Right cardiac atrium (tissue), 5 donors: ENCODE measurements around the gene MYOZ2. TPM values are rescaled to one million over a fixed set of nuclear protein-coding genes. Genes with fewer than 3 reads are reported as not detected.
A peak's percentile ranks its signal among the peaks of the same experiment; 100 is the strongest.
"Not testable (repeated sequence)": the region's sequence is repeated elsewhere in the genome, so short reads cannot be mapped to it uniquely, and the experiment has no call there.

ENCODE experiments used
- ATAC-seq, 2 donors: fragments of 200-7000 bp; cut with Tn5 transposase; one replicate each; pipeline versions ENCODE4 v1.8.0 to v1.9.1; 2020; ENCODE audit warnings: moderate library complexity in 2 of 2, mild to moderate bottlenecking in 1 of 2
- DNase-seq, 3 donors: peaks; one replicate each; pipeline ENCODE4 v3.0.0-alpha.2; 2020
- H3K27ac ChIP-seq: one replicate; pipeline ENCODE4 v1.5.1; 2013; ENCODE audit warnings: mild to moderate bottlenecking, low read length, control low read depth, moderate library complexity
- H3K27me3 ChIP-seq: one replicate; pipeline ENCODE4 v1.6.1; 2013; ENCODE audit not compliant: control insufficient read depth, insufficient read depth
- H3K4me1 ChIP-seq: one replicate; pipeline ENCODE4 v1.6.1; 2013; ENCODE audit warnings: low read length; ENCODE audit not compliant: control insufficient read depth, insufficient read depth
- H3K4me3 ChIP-seq: one replicate; pipeline ENCODE4 v1.5.1; 2013; ENCODE audit warnings: low read length, control low read depth
- H3K9me3 ChIP-seq: one replicate; pipeline ENCODE4 v1.6.1; 2013; ENCODE audit warnings: low read length; ENCODE audit not compliant: control insufficient read depth
- WGBS: extraction: QIAGEN DNeasy Blood & Tissue Kit; methylation state at CpG from one replicate; pipeline ENCODE4 v1.1.7; 2013; 5-methylcytosine and 5-hydroxymethylcytosine counted together
- intact Hi-C, 4 donors: fragments of 100-400 bp; cut with DNase I; formaldehyde crosslinking; loops; one replicate each; pipeline versions ENCODE4 v1.11.0 to v1.14.0; 2022 to 2023
- polyA plus RNA-seq: library from polyadenylated mRNA; stranded (reverse); fragments of 200-250 nt; gene quantifications from one replicate; pipeline ENCODE4 v1.2.3, GENCODE V29; 2013
- total RNA-seq, 4 donors: library from RNA; stranded (reverse); fragmentation: NEBNext Ultra II Directional; extraction: Animal tissue kit (Norgen Biotek cat#: 25700); gene quantifications; one replicate each; pipeline ENCODE4 v1.2.1, GENCODE V29; 2021
- donor health status: healthy with polysubstance abuse.
- donor health status: DM: no; HTN: yes; CAD: no.
- donor health status: DM: no; HTN: no; CAD: no.
- donor health status: DM: no; HTN: yes; CAD: no; lungs with severe emphysema.
- donor health status: DM: yes; HTN: yes; CAD: no.

Gene MYOZ2
- total and polyA plus RNA-seq, 5 donors = 506 to 709 (median 623) TPM

DNA sequence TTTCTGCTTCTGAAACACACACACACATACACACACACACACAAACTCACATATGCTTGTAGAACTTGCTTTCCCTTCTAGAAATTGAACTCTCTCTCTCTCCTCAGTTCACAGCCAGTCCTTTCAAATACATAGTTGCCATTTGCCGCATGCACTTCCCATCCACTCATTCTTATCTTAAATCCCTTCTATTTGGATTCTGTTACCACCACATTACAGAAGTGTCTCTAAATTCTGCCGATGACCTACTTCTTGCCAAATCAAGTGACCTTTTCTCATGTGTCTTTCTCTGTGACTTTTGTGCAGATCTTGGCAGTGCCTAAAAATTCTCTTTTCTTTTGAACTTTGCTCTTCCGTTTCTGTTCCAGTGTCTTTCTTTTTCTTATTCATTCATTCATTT, 7.5 kb upstream of the MYOZ2 start:
- H3K4me1 ChIP-seq = peaks cover 9% of the 10 kb centered on the region

DNA sequence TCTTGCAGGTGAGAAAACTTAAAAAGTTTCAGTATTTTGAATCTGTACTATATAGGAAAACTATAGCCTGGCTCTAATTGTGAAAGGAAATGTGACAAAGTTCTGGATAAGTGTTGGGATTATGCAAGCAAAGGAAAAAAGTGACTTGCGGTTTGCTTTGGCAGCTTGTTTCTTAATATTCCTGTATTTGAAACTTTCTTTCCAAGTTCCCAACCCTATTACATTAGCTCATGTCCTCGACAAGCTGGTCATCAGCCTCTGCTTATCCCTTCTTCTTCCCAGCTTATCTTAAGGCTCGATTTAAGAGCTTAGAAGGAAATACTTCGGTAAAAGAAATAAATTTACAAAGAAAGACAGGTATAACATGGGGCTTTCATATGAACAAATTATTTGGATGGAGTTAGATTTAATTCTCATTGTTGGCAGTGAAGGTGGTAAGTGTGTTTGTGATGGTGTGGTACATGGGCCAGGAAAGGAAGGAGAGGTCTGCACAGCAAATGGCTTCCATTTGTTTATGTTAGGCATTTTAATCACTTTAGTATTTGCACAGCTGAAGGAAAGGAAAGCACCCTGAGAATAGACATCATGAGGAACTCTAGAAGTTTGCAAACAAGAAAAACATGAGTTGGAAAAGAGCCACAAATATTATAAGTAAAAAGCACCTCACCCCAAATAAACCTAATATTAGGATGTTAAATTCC, 5.1 kb upstream of the MYOZ2 start:
- Histone ChIP-seq H3K4me1 (peaks cover 9% of the 10 kb centered on the region), H3K27me3 (no peaks in the 10 kb centered on the region), H3K9me3 (no peaks in the 10 kb centered on the region), H3K27ac (peak overlapping the region; percentile 64), H3K4me3 (no peak overlapping the region)
- WGBS = 46% methylated on average over 4 of the region's 4 CpGs
- peak; percentile 67 to 80 for ATAC-seq
- no peak for DNase-seq
- intact Hi-C loops = loop anchor here in 1 of 4 donors (10.0 kb wide), 1 partner anchor 86 kb away; no protein-coding TSS in a partner anchor

More for the DNA sequence above, 7.5 kb upstream of the MYOZ2 start:
- Histone ChIP-seq H3K9me3 (no peaks in the 10 kb centered on the region), H3K27ac (no peak overlapping the region), H3K4me3 (peak overlapping the region; percentile 27), H3K27me3 (no peaks in the 10 kb centered on the region)
- peak; percentile 70 to 72 for ATAC-seq
- no peak for DNase-seq
- WGBS = 48% methylated on average over 3 of the region's 3 CpGs
- intact Hi-C loops = no loop called here

DNA sequence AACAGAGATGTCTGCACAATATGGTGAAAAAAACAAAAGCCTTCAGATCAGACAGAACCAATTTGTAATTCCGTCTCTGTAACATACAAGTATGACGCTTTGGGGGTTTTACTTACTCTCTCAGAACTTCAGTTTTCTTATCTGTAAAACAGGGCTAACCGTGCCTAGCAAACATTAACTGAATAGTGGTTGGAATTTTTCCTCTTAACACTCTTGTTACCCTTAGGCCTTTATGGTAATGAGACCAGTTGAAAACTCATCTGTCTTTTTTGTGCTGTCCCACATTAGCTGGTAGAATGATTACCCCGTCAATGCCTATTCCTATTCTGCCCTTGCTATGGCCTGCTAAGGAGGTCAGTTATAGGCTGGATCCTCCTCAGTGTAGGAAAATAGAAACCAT, 4.5 kb upstream of the MYOZ2 start:
- H3K4me1 ChIP-seq = peaks cover 9% of the 10 kb centered on the region
- WGBS = 55% methylated on average over 4 of the region's 4 CpGs
- no peak for DNase-seq
- no peaks in the 10 kb centered on the region for H3K9me3 ChIP-seq
- H3K27me3 ChIP-seq = no peaks in the 10 kb centered on the region
- ATAC-seq = no peak
- H3K27ac ChIP-seq = peak overlapping the region; percentile 68
- no peak overlapping the region for H3K4me3 ChIP-seq
- intact Hi-C loops = loop anchor here in 1 of 4 donors (10.0 kb wide), 1 partner anchor 86 kb away; no protein-coding TSS in a partner anchor

DNA sequence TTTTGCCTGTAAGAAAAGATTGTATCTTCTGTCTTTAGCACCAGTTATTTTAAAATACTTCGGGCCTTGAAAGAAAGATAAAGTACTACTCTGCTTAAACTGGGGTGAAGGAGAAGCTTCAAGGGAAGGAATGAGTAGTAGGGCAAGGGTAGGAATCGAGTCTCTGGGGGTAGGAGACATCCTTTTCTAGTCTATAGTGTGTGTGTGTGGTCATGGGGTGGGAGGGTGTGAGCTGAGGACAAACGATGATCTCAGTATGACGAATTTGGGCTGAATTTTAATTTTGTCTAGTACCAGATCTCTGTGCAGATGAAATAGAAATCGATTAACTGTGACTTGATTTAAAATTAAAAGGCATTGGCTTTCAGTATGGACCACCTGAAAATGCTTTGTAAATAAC, 3.3 kb upstream of the MYOZ2 start:
- Histone ChIP-seq H3K27me3 (no peaks in the 10 kb centered on the region), H3K4me1 (peaks cover 9% of the 10 kb centered on the region), H3K27ac (peak overlapping the region; percentile 6), H3K9me3 (no peaks in the 10 kb centered on the region), H3K4me3 (no peak overlapping the region)
- DNase-seq = peak in 1 of 3 donors; percentile 16
- intact Hi-C loops = loop anchor here in 1 of 4 donors (10.0 kb wide), 1 partner anchor 88 kb away; no protein-coding TSS in a partner anchor
- WGBS = 59% methylated on average over 5 of the region's 5 CpGs
- ATAC-seq = peak; percentile 20 to 28

DNA sequence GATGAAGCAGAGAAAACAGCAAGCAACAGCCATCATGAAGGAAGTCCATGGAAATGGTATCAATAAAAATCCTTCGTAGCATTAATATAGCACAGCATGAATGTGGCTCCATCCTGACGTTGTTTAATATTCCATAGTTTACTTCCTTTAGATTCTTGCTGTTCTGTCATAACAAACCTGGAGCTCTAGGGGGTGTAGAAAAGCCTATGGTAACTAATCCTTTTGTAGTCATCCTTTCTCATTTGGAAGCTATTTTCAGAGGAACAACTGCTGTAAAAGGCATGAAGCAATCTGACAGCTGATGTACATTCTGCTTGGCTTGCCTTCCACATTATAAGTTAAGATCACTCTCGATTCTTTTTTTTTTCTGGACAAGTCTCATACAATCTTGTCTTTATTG, 914 bp downstream of the MYOZ2 start:
- WGBS = 43% methylated on average over 3 of the region's 3 CpGs
- peak; percentile 19 to 45 for ATAC-seq
- no peak overlapping the region for H3K27ac ChIP-seq
- peak overlapping the region; percentile 70 for H3K4me3 ChIP-seq
- no peak for DNase-seq
- no peaks in the 10 kb centered on the region for H3K9me3 ChIP-seq
- peaks cover 4% of the 10 kb centered on the region for H3K4me1 ChIP-seq
- intact Hi-C loops = loop anchor here in 1 of 4 donors (10.0 kb wide), 1 partner anchor 92 kb away; no protein-coding TSS in a partner anchor
- H3K27me3 ChIP-seq = no peaks in the 10 kb centered on the region

DNA sequence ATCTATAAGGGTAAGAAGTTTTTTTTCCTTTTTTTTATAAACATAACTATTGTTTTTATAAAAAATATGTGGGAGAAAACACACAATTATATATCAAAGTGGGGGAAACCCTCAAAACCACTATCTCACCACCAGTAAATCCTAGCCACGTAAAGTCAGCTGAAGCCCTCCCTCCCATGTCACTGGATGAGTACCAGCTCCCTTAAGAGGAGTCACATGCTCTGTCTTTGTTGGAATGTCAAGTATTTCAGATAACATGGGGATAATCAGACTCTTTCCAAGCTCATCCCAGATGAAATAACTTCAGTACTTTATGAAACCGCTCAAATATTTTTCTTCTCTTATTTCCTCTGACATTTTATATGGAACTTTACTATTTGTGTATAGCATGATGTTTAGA, 2.4 kb downstream of the MYOZ2 start:
- DNase-seq (peak in 1 of 3 donors; percentile 46), ATAC-seq (peak; percentile 74 to 76)
- Histone ChIP-seq H3K9me3 (no peaks in the 10 kb centered on the region), H3K27ac (no peak overlapping the region), H3K4me3 (peak overlapping the region; percentile 59), H3K4me1 (peaks cover 2% of the 10 kb centered on the region), H3K27me3 (no peaks in the 10 kb centered on the region)
- intact Hi-C loops = loop anchor here in 1 of 4 donors (10.0 kb wide), 1 partner anchor 93 kb away; no protein-coding TSS in a partner anchor
- 23% methylated on average over 2 of the region's 2 CpGs for WGBS

DNA sequence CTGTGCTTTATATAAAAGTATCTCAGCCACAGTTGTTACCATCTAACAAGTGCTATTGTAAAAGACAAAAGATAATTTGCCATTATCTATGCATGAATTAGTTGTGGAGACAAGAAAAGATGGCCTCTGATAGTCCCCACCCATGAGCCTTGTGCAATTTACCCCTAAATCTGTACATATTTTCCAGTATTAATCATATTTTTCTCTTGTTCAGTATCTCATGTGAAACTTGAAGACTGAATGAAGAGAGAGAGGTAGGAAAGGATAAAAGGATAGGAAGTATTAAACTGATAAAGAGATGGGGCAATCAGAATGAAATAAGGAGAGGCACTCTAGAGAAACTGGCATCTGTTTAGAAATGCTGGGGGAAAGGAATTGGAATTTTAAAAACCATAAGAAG, 3.7 kb downstream of the MYOZ2 start:
- DNase-seq (no peak), ATAC-seq (no peak)
- H3K9me3 ChIP-seq = no peaks in the 10 kb centered on the region
- peaks cover 2% of the 10 kb centered on the region for H3K4me1 ChIP-seq
- no peaks in the 10 kb centered on the region for H3K27me3 ChIP-seq
- peak overlapping the region; percentile 59 for H3K4me3 ChIP-seq
- no peak overlapping the region for H3K27ac ChIP-seq
- intact Hi-C loops = loop anchor here in 1 of 4 donors (10.0 kb wide), 1 partner anchor 95 kb away; no protein-coding TSS in a partner anchor

DNA sequence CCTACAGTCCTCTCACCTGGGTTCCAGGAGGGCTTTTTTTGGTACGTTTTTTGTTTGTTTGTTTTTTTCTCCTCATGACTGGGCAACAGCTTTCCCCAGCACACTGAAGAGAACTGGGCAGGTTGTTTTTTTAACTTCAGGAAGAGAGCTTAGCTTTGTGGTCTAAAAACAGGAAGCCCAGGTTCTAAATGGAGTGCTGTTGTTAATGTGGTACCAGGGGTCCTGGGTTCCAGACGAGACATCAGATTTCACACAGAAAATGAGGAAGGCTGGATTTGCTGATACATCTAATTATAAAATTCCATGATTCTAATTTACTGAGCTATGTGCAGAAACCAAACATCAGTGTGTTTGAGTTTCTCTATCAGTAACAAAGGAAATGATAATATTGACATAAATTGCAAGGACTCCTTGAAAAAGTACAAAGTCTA, 4.2 kb downstream of the MYOZ2 start:
- 25% methylated on average over 2 of the region's 2 CpGs for WGBS
- Histone ChIP-seq H3K27me3 (no peaks in the 10 kb centered on the region), H3K4me3 (peak overlapping the region; percentile 59), H3K27ac (peak overlapping the region; percentile 23), H3K9me3 (no peaks in the 10 kb centered on the region), H3K4me1 (peaks cover 2% of the 10 kb centered on the region)
- intact Hi-C loops = loop anchor here in 3 of 4 donors (5.0 to 10.0 kb wide), 2 partner anchors 95 to 98 kb away; no protein-coding TSS in a partner anchor
- ATAC-seq (peak in 1 of 2 donors; percentile 4), DNase-seq (no peak)

DNA sequence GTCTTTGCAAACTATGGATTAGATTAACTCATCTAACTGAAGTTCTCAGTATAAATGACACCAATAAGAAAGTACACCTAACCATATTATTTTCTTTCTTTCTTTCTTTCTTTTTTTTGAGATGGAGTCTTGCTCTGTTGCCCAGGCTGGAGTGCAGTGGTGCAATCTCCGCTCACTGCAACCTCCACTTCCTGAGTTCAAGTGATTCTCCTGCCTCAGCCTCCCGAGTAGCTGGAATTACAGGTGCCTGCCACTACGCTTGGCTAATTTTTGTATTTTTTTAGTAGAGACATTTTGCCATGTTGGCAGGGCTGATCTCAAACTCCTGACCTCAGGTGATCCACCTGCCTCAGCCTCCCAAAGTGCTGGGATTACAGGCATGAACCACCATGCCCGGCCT, 5.7 kb downstream of the MYOZ2 start:
- H3K9me3 ChIP-seq, H3K27ac ChIP-seq, H3K27me3 ChIP-seq, DNase-seq, ATAC-seq, H3K4me1 ChIP-seq: not testable (repeated sequence)
- intact Hi-C loops = loop anchor here in 2 of 4 donors (5.0 to 10.0 kb wide), 2 partner anchors 96 to 99 kb away; no protein-coding TSS in a partner anchor
- WGBS = 90% methylated on average over 4 of the region's 4 CpGs
- H3K4me3 ChIP-seq = peak overlapping the region; percentile 25

DNA sequence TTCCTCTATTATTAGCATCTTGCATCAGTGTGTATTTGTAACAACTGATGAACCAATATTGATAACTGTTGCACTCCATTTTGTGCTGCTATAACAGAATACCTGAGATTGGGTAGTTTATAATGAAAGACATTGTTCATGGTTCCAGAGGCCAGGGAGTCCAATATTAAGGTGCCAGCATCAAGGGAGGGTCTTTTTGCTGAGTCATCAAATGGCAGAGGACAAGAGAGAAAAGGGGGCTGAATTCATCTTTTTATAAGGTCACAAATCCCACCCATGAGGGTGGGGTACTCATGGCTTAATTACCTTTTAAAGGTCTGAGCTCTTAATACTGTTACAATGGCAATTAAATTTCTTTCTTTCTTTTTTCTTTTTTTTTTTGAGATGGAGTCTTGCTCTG, 7.2 kb downstream of the MYOZ2 start:
- ATAC-seq = no peak
- intact Hi-C loops = loop anchor here in 2 of 4 donors (5.0 to 10.0 kb wide), 2 partner anchors 98 to 101 kb away; no protein-coding TSS in a partner anchor

DNA sequence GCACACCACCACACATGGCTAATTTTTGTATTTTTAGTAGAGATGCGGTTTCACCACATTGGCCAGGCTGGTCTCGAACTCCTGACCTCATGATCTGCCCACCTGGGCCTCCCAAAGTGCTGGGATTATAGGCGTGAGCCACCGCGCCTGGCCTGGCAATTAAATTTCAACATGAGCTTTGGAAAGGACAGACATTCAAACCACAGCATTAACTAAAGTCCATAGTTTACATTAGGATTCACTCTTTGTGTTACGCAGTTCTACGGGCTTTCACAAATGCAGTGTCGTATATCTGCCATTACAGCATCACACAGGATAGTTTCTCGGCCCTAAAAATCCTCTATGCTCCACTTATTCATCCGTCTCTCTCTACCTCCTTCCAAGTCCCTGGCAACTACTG, 7.7 kb downstream of the MYOZ2 start:
- not testable (repeated sequence) for H3K4me1 ChIP-seq, ATAC-seq, H3K27me3 ChIP-seq, DNase-seq, H3K27ac ChIP-seq, H3K9me3 ChIP-seq
- peak overlapping the region; percentile 18 for H3K4me3 ChIP-seq
- 86% methylated on average over 10 of the region's 10 CpGs for whole genome bisulfite sequencing
- intact Hi-C loops = loop anchor here in 2 of 4 donors (5.0 to 10.0 kb wide), 2 partner anchors 99 to 101 kb away; no protein-coding TSS in a partner anchor

More for the DNA sequence above, 7.2 kb downstream of the MYOZ2 start:
- no peaks in the 10 kb centered on the region for H3K9me3 ChIP-seq
- H3K4me3 ChIP-seq = peak overlapping the region; percentile 3
- H3K27ac ChIP-seq = peak overlapping the region; percentile 37
- H3K27me3 ChIP-seq = no peaks in the 10 kb centered on the region
- peaks cover 2% of the 10 kb centered on the region for H3K4me1 ChIP-seq
- DNase-seq = no peak
